T-helper 1 cell treated with Interleukin-12 subunit alpha and Interleukin-12 subunit beta and Interleukin-4 antibody, amounts not matched to agents 30 ng/mL and 1 ng/mL, for 36 hours (primary cell): ENCODE measurements around the gene YARS2. TPM values are rescaled to one million over a fixed set of nuclear protein-coding genes. Genes with fewer than 3 reads are reported as not detected.
"Not testable (repeated sequence)": the region's sequence is repeated elsewhere in the genome, so short reads cannot be mapped to it uniquely, and the experiment has no call there.

Experiments
- intact Hi-C: fragments of 100-400 bp; cut with micrococcal nuclease; formaldehyde crosslinking; loops from one replicate; pipeline ENCODE4 v1.15.1; 2024
- total RNA-seq: library from RNA; stranded (reverse); gene quantifications from 2 replicates; pipeline ENCODE4 v1.2.3, GENCODE V29; 2022

The YARS2 gene
- total RNA-seq, 1 donor from 2014 or later = 20.5 TPM

DNA sequence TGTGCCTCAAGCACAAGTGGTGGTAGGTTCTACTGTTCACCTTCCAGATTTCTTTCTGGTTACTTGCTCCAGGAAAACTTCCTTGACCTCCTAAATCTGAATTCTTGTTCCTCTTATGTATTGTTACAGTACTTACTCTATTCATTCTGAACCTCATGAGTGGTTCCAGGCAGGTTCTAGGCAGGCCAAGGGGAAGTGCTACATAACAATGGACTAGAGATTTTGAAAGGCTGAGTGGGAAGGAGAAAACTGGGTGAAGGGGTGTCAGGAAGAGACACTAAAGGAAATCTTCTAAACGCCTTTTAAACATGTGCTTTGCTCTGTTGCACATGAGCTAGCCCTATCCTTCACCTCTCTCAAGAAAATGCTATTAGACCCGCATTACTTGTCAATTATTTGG lies 1.6 kb downstream of the YARS2 start:
- intact Hi-C loops = loop anchor here (1.0 to 10.0 kb wide), 7 partner anchors 8 to 1999 kb away; partner anchors contain the start of genes AMN1 and CAPRIN2

DNA sequence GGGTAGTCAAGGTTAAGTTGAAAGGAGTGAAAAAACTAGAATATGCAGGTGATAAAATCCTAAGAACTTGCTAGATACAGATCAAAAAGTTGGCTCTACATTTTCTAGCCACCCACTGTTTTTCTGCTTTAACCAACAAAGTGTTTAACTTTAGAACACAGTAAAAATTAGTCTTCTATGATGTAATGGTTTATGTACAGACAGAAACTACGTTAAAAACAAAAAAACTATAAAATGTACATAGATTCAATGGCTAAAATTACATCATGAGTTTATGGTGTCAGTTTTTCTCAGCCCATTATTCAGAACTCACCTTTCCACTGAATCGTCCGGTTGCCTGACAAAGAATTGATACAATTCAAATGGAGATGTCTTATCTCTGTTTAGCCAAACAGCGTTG lies 2.1 kb downstream of the YARS2 start:
- intact Hi-C loops = loop anchor here (1.0 to 10.0 kb wide), 7 partner anchors 7 to 1999 kb away; partner anchors contain the start of genes AMN1 and CAPRIN2

GRCh38 chr12:32743264-32743663 lies 12.4 kb downstream of the YARS2 start:
- intact Hi-C loops = no loop called here

DNA sequence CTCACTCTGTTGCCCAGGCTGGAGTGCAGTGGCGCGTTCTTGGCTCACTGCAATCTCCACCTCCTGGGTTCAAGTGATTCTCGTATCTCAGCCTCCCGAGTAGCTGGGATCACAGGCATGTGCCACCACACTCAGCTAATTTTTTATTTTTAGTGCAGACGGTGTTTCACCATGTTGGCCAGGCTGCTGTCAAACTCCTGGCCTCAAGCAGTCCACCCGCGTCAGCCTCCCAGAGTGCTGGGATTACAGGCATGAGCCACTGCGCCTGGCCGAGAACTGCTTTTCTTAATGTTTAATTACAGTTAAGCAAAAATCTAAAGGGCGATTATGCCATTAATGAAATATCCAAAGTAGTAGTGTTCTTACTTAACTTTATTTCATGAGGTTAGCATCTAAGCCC lies 13.6 kb downstream of the YARS2 start:
- intact Hi-C loops = no loop called here

GRCh38 chr12:32739279-32739678 lies 16.4 kb downstream of the YARS2 start:
- intact Hi-C loops = loop anchor here (1.0 kb wide), 1 partner anchor 15 kb away; no protein-coding TSS in a partner anchor

DNA sequence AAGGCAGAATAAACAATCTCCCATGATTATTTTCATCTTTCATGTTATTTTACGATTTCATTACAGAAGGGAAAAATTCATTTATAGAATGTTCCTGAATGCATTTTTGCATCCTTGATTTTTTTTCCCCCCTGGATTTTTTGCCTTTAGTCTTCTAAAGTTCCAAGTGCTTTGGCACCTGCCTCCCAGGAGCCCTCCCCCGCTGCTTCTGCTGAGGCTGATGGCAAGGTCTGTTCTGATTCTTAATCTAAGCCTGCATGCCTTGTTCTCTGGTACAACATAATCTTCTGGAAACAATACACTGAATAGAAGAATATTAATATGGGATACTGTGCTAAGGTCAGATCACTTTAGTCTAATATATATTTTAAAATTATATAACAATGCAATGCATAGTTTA lies 18.0 kb downstream of the YARS2 start:
- intact Hi-C loops = no loop called here

DNA sequence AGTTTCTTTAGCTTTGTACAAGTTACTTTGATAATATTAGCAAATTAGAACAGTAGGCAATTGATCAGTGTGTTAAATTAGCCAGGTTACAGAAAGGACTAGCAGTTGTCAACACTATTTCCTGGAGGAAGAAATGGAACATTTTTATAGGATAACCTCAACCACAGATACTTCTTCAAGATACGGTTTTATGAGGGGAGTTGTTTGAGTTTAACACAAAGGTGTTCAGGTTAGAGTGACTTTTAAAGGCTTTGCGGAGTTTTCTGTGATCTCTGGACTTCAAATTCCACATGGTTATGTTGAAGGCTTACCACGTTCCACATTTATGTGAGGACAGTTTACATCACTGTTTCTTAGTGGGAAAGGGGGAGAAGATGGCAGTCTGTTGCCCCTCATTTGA lies 19.3 kb downstream of the YARS2 start:
- intact Hi-C loops = no loop called here

DNA sequence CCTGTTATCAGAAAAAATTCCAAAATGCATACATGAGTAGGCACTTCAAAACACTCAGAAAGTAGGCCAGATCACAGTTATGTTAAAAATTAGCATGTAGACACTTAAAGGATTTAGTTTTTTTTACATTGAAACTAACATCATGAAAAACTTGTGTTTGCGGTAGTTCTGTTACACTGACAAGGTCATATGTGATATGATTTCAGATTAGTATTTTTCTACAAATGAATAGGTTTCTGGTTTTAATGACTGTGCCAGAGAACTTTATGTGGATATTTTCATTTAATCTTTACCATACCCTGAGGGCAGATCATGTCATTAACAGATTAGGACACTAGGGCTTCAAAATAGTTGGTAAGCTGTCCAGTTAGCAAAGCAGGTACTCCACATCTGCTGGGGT lies 20.7 kb downstream of the YARS2 start:
- intact Hi-C loops = no loop called here

GRCh38 chr12:32727237-32727636 lies 28.5 kb downstream of the YARS2 start:
- intact Hi-C loops = no loop called here

DNA sequence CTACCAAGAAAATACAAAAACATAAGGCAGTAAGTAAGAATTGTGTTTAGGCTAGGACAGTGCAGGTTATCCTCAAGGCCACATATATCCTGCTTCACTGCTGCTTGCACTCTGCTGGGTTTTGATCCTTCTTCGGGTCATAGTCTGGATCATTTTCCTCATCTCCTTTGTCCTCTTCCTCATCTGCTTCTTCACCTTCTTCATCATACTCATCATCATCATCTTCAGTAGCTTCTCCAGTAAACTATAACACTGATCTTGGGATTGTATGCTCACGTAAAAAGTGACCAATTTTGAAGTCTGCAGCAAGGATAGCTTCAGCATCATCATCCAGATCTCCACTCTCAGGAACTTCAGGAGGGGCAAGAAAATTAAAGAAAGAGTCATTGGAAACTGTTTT lies 29.4 kb downstream of the YARS2 start:
- intact Hi-C loops = no loop called here

GRCh38 chr12:32725308-32725707 lies 30.4 kb downstream of the YARS2 start:
- intact Hi-C loops = not testable (repeated sequence)

DNA sequence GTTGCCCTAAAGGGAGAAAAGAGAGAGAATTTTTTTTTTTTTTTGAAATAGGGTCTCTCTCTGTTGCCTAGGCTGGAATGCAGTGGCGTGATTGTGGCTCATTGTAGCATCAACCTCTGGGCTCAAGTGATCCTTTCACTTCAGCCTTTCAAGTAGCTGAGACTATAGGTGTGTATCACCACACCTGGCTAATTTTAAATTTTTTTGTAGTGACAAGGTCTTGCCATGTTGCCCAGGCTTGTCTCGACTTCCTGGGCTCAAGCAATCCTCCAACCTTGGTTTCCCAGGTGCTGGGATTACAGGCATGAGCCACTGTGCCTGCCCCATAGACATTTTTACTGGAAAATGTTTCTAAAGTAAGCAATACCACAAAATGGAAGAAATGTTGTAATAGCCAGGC lies 36.8 kb downstream of the YARS2 start:
- intact Hi-C loops = no loop called here

DNA sequence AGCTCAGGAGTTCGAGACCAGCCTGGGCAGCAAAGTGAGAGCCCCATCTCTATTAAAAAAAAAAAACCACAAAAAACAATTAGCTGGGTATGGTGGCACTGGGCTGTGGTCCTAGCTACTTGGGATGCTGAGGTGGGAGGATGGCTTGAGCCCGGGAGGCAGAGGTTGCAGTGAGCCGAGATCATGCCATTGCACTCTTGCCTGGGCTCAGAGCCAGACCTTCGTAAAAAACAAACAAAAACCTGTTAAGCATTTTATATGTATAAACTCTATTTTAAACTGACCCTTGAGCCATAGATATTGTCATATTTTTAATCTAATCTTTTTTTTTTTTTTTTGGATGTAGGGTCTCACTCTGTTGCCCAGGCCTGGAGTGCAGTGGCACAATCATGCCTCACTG lies 40.9 kb downstream of the YARS2 start:
- intact Hi-C loops = no loop called here

DNA sequence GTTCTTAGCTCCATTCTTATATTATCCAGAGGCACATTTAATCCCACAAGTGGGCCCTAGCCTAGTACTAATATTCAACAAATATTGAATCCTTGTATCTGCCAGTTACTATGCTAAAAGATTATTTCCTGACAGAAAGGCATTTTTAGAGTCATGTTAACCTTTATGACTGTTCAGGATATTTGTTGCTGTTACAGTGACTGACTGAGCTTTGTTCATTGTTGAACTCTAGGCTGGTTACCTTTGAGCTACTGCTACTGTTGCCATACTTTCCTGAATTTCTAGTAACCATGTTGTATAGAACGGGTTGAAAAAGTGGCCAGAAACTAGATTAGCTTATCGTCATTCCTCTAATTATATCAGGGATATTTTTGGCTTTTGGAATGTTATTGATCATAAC lies 46.8 kb downstream of the YARS2 start:
- intact Hi-C loops = no loop called here

DNA sequence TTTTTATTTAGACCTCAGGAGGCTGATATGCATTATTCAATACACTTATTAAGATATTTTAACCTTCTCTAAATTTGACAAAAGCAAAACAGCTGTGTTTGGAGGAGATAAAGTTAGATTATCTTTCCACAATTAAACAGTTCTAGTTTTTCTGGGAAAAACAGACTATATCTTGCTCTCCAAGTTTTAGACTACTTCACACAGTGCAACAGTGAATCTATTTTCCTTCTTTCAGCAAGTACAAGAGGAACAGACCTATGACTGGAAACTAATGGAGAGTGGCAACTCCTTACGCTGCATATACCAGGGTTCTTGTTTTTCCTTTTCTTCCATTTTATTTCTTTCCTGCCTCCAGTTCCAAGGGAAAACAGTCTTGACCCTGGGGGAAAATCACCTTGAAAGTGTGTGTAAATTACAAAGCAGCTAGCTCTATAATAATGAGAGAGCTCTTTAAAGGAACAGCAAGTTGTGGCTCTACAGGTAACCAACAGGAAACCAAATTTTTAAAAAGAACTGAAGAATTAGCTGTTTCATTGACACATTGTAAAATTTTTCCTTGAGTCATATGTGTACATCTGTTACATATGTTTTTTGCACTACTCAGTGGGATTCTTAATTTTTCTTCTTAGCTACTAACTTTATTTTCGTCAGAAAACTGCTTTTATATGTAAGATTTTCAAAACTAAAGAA lies 49.2 kb downstream of the YARS2 start:
- intact Hi-C loops = loop anchor here (1.0 kb wide), 1 partner anchor 27 kb away; the partner anchor contains the start of gene DNM1L

DNA sequence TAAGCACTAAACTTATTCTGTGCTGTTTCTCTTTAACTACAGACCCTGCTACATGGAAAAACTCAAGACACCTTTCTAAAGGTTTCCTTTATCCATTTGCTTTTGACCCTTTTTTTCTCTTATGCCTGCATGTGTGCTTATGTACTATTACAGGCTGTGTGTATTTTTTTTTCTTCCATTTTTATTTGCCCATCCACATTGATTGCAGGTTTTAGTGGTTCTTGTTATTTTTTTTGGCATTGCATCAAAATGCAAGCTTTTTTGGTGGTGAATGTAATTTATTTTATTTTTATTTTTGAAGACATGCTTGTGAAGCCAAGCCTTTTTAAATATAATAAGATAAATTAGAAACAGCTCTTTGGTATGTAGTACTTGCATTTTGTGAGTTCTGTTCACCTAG lies 49.9 kb downstream of the YARS2 start:
- intact Hi-C loops = loop anchor here (1.0 kb wide), 1 partner anchor 26 kb away; the partner anchor contains the start of gene DNM1L

DNA sequence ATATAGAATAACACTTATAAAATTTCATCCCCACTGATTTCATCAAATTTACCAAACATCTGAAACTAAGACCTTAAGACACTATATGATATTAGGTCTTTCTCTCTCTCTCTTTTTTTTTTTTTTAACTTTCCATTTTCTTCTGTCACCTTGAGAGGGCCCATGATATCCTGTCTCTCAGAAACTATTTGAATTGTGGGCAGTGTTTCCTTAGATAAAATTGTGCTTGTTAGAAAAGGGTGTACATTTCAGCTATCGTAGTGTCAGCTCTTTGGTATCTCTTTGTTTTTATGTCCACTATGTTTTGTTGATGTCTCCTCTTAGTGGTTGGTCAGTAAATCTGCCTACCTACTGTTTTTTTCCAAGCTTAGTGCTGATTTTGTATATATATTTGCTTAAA lies 52.8 kb downstream of the YARS2 start:
- intact Hi-C loops = no loop called here

- intact Hi-C loops = no loop called here
These were observed 53.2 kb downstream of the YARS2 start for GRCh38 chr12:32702473-32702872.

GRCh38 chr12:32699437-32699836 lies 56.3 kb downstream of the YARS2 start:
- intact Hi-C loops = not testable (repeated sequence)

GRCh38 chr12:32698285-32698684 lies 57.4 kb downstream of the YARS2 start:
- intact Hi-C loops = no loop called here

GRCh38 chr12:32697445-32697844 lies 58.3 kb downstream of the YARS2 start:
- intact Hi-C loops = no loop called here
